HG03520 (cell line): ENCODE measurements around the gene SCFD2.

Experiments
- ATAC-seq: cut with Tn5 transposase; IDR thresholded peaks from one replicate; pipeline ENCODE4 v1.9.1; 2021; ENCODE audit warnings: mild to moderate bottlenecking, moderate library complexity; ENCODE audit not compliant: unreplicated experiment

The SCFD2 gene

GRCh38 chr4:52964561-52965101 lies 401.2 kb downstream of the SCFD2 start:
- no peak for ATAC-seq

DNA sequence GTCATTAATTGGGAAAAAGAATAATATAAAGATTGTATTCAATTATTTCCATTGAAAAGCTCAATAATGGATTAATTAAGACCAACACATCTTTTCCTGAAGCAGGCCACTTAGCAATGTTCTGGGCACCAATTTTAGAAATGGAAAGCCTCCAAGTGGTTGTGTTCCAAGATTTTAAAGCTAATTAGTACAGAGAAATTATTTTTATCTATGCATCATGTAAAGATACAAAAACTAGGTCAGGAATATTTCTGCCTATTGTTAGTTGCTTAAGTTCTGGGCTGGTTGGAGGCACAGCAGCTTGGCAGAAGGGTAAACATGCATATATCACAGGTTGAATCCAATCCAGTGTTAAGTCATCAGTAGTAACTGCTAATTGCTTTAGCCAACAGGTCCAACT lies 401.9 kb downstream of the SCFD2 start:
- ATAC-seq: no peak

GRCh38 chr4:52962721-52963120 lies 403.1 kb downstream of the SCFD2 start:
- ATAC-seq: no peak

DNA sequence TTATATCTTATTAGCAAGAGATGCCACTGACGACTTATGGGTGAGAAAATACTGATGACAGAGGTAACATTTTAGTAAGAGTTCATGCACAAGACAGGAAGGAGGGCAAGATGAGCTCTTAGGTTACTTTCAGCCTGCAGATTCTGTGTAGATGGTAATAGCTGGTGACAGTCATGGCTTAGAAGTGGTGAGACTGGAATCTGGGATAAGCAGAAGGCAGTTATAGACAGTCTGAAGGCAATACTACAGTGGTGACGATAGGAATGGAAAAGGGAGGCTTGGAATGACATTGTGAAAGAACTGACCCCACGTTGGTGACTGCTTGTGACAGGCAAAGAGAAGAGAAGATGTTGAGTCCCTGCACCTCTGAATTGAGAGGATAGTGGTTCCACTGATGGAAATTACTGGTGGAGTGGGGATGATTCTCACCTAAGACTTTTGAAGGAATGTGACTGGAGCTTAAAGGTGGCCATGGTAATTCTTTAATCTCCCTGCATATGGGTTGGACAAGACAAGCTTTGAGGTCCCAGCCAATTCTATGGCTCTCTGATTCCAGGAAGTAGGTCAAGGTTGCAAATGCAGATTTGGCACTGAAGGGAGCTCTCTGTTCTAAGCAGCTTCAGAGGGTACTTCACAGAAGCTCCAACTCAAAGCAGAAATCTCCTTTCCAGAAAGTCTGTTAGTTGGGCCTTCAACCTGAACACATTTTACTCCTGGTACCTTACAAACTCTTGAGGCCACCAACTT lies 404.0 kb downstream of the SCFD2 start:
- no peak for ATAC-seq

- no peak for ATAC-seq
These were observed 406.3 kb downstream of the SCFD2 start for GRCh38 chr4:52959541-52959940.

DNA sequence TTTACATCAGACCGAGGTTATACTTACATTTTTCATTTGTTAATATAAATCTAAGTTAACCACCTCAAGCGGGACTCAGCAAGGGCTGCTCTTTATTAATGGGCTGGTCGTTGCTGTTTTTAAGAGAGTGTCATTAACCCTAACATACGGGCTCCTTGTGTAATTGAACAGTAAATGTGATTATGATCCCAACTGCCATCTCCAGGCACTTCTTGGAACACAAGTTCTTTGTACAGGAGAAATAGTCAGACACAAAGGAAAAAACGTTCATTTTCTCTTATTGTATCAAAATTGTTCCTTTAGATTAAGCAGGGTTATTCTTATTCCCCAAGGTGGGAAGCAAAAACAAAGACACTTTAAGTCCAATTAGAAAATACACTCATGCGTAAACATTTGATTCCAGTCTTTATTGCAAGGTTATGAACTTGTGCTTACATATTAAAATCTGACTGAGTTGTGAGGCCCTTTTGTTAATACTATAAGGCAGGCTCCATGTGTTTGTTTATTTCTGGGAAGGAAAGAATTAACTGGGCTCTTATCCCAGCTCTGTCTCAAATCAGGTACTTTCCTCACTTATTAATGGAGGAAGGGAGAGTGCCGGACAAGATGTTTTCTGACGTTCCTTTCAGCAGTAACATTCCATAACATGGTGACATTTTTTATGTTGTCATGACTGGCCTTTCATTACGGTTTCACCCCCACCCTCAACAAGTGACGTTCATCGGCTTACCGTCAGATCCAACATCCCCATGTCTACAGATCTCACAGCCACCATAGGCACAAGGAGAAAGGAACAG lies 407.8 kb downstream of the SCFD2 start:
- ATAC-seq: no peak

DNA sequence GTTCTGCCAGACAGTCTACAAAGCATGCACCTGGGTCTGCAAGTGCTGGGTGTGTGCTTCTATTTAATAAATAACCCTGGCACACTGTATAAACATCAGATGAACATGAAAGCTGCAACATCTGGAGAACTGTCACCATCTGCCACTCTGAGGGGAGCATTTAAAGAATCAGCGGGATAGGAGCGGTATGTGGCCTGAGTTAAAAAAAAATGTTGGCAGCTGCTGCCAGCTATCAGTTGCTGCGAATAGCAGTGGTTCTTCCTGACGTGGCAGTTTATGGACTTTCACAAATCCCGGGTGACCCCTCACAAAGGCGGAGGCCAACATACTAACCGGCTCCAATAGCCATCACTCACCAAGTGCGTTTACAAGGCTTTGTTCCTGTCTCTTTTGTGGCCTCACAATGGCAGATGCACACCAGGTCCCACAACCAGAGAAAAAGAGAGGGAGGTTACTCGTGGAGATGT lies 408.6 kb downstream of the SCFD2 start:
- no peak for ATAC-seq

- no peak for ATAC-seq
These were observed 409.2 kb downstream of the SCFD2 start for GRCh38 chr4:52956691-52957090.

DNA sequence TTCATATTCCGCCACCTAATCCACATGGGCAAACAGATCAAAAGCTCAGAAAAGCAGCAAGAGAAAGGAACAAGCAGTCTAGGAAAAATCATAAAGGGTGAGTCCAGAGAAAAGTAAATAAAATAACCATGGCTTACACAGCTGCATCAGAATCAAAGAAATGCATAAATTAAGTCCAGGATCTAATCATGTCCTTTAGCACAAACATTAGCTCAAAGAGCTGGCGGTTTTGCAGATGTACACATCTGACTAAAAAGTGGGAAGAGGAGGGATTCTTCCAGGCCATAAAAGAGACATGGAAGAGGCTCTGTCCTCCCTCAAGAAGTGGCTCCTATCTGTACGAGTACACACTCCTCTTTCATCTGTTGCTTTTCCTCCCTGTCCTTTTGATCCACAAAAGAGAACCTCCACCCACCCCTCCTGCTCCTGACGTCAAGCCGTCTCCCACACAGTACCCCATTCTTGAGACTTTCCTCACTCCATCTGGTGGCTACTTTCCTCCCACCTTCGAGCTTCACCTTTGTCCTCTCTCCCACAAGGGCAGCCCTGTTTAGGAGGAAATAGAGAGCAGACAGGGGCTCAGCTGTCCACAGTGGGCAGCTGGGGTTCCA lies 411.2 kb downstream of the SCFD2 start:
- ATAC-seq: no peak

DNA sequence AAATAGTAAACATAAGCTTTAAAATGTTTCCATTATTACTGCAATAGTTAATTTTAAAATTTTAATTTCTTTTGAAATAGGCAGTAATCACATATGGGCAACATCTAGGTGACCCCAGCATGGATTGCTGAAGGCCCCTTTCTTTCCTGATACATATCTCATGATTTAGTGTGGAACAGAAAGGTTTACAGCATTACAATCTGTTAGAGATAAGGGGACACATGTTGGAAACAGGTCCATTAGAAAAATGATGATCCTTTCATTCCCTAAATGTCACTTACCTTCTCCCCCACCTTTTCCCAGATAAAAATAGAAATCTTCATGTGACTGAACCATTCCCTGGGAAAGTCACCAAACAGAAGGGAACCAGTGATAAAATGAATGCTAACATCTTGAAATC lies 413.3 kb downstream of the SCFD2 start:
- ATAC-seq: no peak

GRCh38 chr4:52951016-52951415 lies 414.8 kb downstream of the SCFD2 start:
- ATAC-seq: no peak

DNA sequence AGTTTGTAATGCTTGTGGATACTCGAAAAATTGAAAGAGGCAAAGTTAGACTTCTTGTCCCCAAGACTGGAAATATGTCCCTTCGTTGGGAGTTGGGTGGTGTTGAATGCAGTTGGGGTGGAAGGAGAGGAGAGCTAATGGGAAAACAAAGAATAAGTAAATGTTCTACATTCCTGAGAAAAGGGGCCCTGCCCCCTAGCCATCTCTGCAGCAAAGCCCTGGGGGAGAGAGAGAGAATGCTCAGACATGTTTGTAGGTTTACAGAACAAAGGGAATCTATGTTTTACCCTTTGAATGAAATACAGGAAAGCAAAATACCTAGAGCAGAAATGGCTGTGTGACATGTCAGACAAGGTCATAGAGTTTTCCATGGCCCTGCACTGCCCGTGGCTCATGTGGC lies 415.6 kb downstream of the SCFD2 start:
- no peak for ATAC-seq

GRCh38 chr4:52949336-52949735 lies 416.5 kb downstream of the SCFD2 start:
- no peak for ATAC-seq

DNA sequence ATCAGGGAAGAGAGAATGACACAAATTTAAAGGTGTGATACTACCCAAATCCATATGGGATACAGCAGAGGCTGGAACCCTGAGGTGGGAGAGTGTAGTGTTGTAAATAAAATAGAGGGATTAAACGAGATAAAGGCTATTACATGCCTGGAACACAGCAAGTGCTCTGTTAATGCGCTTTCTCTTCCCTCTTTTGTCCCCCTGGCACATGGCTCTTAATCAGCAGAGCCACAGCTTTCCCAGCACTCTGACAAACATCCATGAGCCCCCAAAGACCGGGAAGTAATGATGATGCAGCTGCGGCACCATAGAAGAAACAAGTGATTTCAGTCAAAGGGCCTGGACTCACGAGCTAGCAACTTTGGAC lies 417.8 kb downstream of the SCFD2 start:
- no peak for ATAC-seq

DNA sequence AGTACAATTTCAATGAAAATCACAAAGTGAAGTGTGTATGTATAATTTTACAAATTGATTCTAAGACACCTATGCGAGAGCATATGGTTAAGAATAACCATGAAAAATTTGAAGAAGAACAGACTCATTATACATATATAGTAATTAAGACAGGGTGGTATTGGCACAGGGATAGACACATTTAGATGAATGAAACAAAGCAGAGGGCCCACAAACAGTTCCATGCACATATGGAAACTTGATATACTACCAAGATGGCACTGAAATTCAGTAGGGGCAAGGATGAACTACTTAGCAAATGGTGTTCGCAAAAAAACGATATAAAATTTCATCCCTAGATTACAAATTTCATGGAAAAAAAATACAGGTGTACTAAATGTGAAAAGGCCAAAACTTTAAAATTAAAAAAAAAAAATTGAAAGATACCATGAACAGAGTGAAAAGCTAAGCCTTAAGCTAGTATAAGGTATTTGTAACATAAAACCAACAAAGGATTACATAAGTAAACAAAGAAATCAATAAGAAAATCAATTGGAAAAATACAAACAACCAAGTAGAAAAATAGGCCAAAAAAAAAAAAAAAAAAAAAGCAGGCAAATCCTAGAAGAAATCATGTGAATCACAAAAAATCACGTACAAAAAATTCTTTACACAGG lies 418.3 kb downstream of the SCFD2 start:
- no peak for ATAC-seq

- ATAC-seq: no peak
These were observed 419.0 kb downstream of the SCFD2 start for GRCh38 chr4:52946855-52947254.

DNA sequence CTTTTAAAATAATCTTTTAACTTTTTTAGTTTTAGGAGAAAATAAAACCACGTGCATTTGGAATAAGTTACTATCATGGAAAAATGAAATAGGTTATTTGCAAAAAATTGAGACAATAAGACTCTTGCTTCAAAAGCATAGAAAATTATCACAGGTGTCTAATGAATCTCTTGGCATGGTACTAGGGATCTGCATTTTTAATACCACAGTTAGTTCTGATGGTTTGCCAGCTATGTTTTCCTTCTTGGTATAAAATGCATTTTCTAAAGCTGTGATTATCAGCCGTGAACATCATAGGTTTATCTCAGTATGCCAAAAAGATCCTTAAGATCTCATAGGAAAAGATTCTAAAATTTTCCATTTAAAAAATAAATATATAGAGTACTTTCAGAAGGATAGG lies 419.9 kb downstream of the SCFD2 start:
- no peak for ATAC-seq

GRCh38 chr4:52945326-52945898 lies 420.4 kb downstream of the SCFD2 start:
- ATAC-seq: no peak

DNA sequence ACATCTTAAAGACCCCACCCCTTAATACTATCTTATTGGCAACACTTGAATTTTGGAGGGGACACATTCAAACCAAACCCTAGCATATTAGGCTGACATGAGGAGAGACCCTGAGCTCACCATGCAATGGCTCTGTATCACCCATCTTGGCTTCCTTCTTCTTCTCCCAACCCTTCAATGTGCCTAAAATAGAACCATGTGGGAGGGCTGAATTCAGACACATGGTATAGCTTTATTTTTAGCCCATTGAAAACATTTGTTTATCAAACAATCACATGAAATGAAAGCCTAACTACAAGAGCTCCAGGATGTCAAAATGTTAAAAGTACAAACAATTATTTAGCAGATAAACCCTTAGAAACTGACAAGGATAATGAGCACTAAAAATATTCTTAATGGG lies 422.2 kb downstream of the SCFD2 start:
- ATAC-seq: no peak

DNA sequence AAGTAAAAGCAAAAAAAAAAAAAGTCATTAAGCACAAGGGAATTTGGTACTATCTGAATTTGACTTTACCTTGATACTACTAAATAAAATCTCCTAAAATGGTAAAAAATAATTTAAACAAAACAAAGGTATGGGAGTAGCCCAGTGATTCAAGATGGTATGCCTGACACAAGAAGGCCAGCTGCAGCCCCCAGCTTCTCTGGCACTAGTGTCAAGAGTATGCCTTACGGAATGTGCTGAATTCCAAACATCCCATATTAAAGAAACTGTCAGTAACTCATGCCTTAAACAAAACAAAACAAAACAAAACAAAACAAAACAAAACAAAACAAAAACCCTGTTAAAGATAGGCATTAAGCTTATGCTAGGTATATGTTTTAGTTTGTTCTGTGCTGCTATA lies 422.9 kb downstream of the SCFD2 start:
- no peak for ATAC-seq

GRCh38 chr4:52941450-52941849 lies 424.4 kb downstream of the SCFD2 start:
- ATAC-seq: no peak
